HepG2 (cell line): Measurements from ENCODE around the gene CBLC. TPM values are rescaled to one million over a fixed set of nuclear protein-coding genes. Genes with fewer than 3 reads are reported as not detected.

Experiments used
- ATM ChIP-seq: fragments of 450-650 bp; IDR thresholded peaks from 2 replicates; pipeline ENCODE4 v1.7.1; 2017; ENCODE audit warnings: mild to moderate bottlenecking, borderline replicate concordance
- CREM ChIP-seq, 2 experiments: sonication (generic) in 1 of 2; formaldehyde crosslinking in 1 of 2; IDR thresholded peaks; 2 replicates each; pipeline versions ENCODE4 v1.4.0 to v1.6.1; 2016 to 2020; ENCODE audit warnings: antibody characterized with exemption in 1 of 2, mild to moderate bottlenecking in 1 of 2, missing genetic modification reagents in 1 of 2
- FOSL2 ChIP-seq: sonication (generic); formaldehyde crosslinking; IDR thresholded peaks from 2 replicates; pipeline ENCODE4 v1.4.0; 2020; ENCODE audit warnings: missing genetic modification reagents
- GFI1 ChIP-seq: sonication (generic); formaldehyde crosslinking; IDR thresholded peaks from 2 replicates; pipeline ENCODE4 v1.5.0; 2020; ENCODE audit warnings: missing genetic modification reagents, mild to moderate bottlenecking, borderline replicate concordance
- GLI4 ChIP-seq: sonication (generic); formaldehyde crosslinking; IDR thresholded peaks from 2 replicates; pipeline ENCODE4 v1.5.1; 2020; ENCODE audit warnings: missing genetic modification reagents, mild to moderate bottlenecking, moderate library complexity, borderline replicate concordance
- HOXD1 ChIP-seq: sonication (generic); formaldehyde crosslinking; IDR thresholded peaks from 2 replicates; pipeline ENCODE4 v1.5.0; 2020; ENCODE audit warnings: missing genetic modification reagents
- KMT2A ChIP-seq: sonication (generic); formaldehyde crosslinking; IDR thresholded peaks from 2 replicates; pipeline ENCODE4 v1.4.0; 2020; ENCODE audit warnings: missing genetic modification reagents
- MAZ ChIP-seq, 2 experiments: sonication (generic) in 1 of 2; formaldehyde crosslinking in 1 of 2; IDR thresholded peaks; 2 replicates each; pipeline versions ENCODE4 v1.5.0 to v1.6.1; 2012 to 2020; ENCODE audit warnings: low read depth in 2 of 2, mild to moderate bottlenecking in 2 of 2, borderline replicate concordance in 1 of 2, improper control_type of control experiment in 1 of 2, low read length in 1 of 2, missing genetic modification reagents in 1 of 2, moderate library complexity in 1 of 2
- NAIF1 ChIP-seq: sonication (generic); formaldehyde crosslinking; IDR thresholded peaks from 2 replicates; pipeline ENCODE4 v1.5.0; 2020; ENCODE audit warnings: mild to moderate bottlenecking, missing genetic modification reagents, borderline replicate concordance
- NFYB ChIP-seq: sonication (generic); formaldehyde crosslinking; IDR thresholded peaks from 2 replicates; pipeline ENCODE4 v1.4.0; 2020; ENCODE audit warnings: missing genetic modification reagents
- NR1H2 ChIP-seq: sonication (generic); formaldehyde crosslinking; IDR thresholded peaks from 2 replicates; pipeline ENCODE4 v1.8.1; 2022; ENCODE audit warnings: low read depth, missing genetic modification reagents, borderline replicate concordance
- RCOR2 ChIP-seq: IDR thresholded peaks from 2 replicates; pipeline ENCODE4 v1.6.1; 2016; ENCODE audit warnings: missing biosample characterization, missing genetic modification reagents
- SATB2 ChIP-seq: sonication (generic); formaldehyde crosslinking; IDR thresholded peaks from 2 replicates; pipeline ENCODE4 v1.5.0; 2020; ENCODE audit warnings: missing genetic modification reagents
- SP5 ChIP-seq: IDR thresholded peaks from 2 replicates; pipeline ENCODE4 v1.6.1; 2016; ENCODE audit warnings: low read depth, borderline replicate concordance
- YEATS4 ChIP-seq: sonication (generic); formaldehyde crosslinking; IDR thresholded peaks from 2 replicates; pipeline ENCODE4 v1.4.0; 2020; ENCODE audit warnings: missing genetic modification reagents, borderline replicate concordance
- ZNF24 ChIP-seq: fragments of 450-650 bp; IDR thresholded peaks from 2 replicates; pipeline ENCODE4 v1.6.1; 2017; ENCODE audit warnings: antibody characterized with exemption, mild to moderate bottlenecking
- ZNF317 ChIP-seq: sonication (generic); formaldehyde crosslinking; IDR thresholded peaks from 2 replicates; pipeline ENCODE4 v1.5.0; 2020; ENCODE audit warnings: mild to moderate bottlenecking, missing genetic modification reagents
- ZNF441 ChIP-seq: sonication (generic); formaldehyde crosslinking; IDR thresholded peaks from 2 replicates; pipeline ENCODE4 v1.7.0; 2021; ENCODE audit warnings: missing genetic modification reagents, borderline replicate concordance
- ZNF644 ChIP-seq: IDR thresholded peaks from 2 replicates; pipeline ENCODE4 v1.6.1; 2016; ENCODE audit warnings: low read depth
- polyA plus RNA-seq, 8 experiments: library from polyadenylated mRNA; depleted of rRNA in 3 of 8; stranded (reverse) in 7 of 8; unstranded in 1 of 8; fragments of >200 nt; fragmentation: Illumina TruSeq in 4 of 8; extraction: Trizol in 4 of 8; gene quantifications; 2 replicates each; pipeline versions ENCODE4 v1.2.1 to v1.2.3, GENCODE V29; 2011 to 2016; ENCODE audit warnings: low read depth in 4 of 8, missing spikeins in 1 of 8, mixed read lengths in 1 of 8; ENCODE audit not compliant: insufficient read depth in 1 of 8
- total RNA-seq, 5 experiments: library from RNA; depleted of rRNA; stranded (reverse); fragments of >200 nt; fragmentation: Illumina TruSeq; extraction: Trizol; gene quantifications; 2 replicates each; pipeline ENCODE4 v1.2.3, GENCODE V29; 2016; ENCODE audit warnings: low read depth in 1 of 5
- TF ChIP-seq, protein P1 (sequence below): sonication (generic); formaldehyde crosslinking; IDR thresholded peaks from 2 replicates; pipeline ENCODE4 v1.4.0; 2020; ENCODE audit warnings: missing genetic modification reagents, low read depth, mild to moderate bottlenecking, borderline replicate concordance
- TF ChIP-seq, protein P2 (sequence below): sonication (generic); formaldehyde crosslinking; IDR thresholded peaks from 2 replicates; pipeline ENCODE4 v1.4.0; 2020; ENCODE audit warnings: mild to moderate bottlenecking, missing genetic modification reagents, borderline replicate concordance
- TF ChIP-seq, protein P3 (sequence below): sonication (generic); formaldehyde crosslinking; IDR thresholded peaks from 2 replicates; pipeline ENCODE4 v1.8.1; 2023; ENCODE audit warnings: mild to moderate bottlenecking, moderate library complexity, missing genetic modification reagents
- TF ChIP-seq, protein P4 (sequence below): sonication (generic); formaldehyde crosslinking; IDR thresholded peaks from 2 replicates; pipeline ENCODE4 v1.5.0; 2020; ENCODE audit warnings: mild to moderate bottlenecking, missing genetic modification reagents

CBLC gene
- total and polyA plus RNA-seq, 2 of the 13 experiments (the other 11 are each of a cell fraction or from before 2014, with no cell fraction given): 1.8 to 2.6 TPM

DNA sequence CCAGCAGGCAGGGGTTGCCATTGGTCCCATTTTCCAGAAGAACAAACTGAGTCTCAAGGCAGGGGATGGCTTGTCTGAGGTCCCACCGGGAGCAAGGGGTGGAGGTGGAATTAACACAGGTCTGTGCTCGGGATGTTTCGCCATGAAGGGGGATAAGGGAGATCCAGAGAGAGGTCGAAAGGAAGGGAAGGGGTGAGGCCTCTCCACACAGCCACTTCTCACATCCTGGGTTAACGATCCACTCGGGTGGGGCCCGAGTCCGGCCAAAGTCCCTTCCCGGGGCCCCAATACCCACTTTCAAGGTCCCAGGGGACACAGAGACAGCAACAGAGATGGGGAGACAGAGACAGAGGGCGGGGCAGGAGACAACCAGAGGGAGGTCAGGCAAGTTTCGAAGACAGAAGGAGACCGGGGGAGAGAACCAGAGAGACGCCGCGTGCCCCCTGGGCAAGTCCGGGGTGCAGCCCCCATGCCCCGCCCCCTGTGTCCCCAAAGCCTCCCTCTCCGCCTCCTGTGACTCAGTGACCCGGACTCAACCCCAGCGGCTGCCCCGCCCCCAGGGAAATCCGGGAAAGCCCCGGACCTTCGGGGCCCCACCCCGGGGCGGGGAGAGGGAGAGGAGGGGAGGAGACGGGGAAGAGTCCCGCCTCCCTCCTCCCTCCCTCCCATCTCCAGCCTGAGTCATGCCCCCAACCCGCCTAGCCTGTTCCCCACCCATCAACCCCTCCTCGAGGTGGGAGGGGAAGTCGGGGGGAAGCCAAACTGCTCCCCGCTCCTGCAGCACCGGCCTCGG is 30.5 kb upstream of the CBLC start (continued):
- TF ChIP-seq ATM (no peak), NAIF1 (CRISPR knock-in tag) (no peak), YEATS4 (peak; percentile 35), NFYB (no peak), ZNF441 (CRISPR knock-in tag) (no peak), GLI4 (CRISPR knock-in tag) (no peak), GFI1 (0 out of 2 replicates have a peak, but pooled peaks have one; percentile 16), NR1H2 (CRISPR knock-in tag) (no peak), HOXD1 (no peak), MAZ (IDR thresholded peaks at IDR 0.05; ENCODE audit: borderline replicate concordance, low read depth, low read length) (peak; percentile 98), MAZ (CRISPR knock-in tag; IDR thresholded peaks at IDR 0.05; ENCODE audit: low read depth) (peak; percentile 43), ZNF24 (no peak), RCOR2 (peak; percentile 80), KMT2A (CRISPR knock-in tag) (no peak), FOSL2 (CRISPR knock-in tag) (peak; percentile 86), ZNF317 (CRISPR knock-in tag) (0 out of 2 replicates have a peak, but pooled peaks have one; percentile 41), ZNF644 (0 out of 2 replicates have a peak, but pooled peaks have one; percentile 14), CREM (IDR thresholded peaks at IDR 0.05) (0 out of 2 replicates have a peak, but pooled peaks have one; percentile 31), CREM (CRISPR knock-in tag; IDR thresholded peaks at IDR 0.05) (no peak), SATB2 (CRISPR knock-in tag) (no peak), SP5 (CRISPR knock-in tag) (peak; percentile 98)
- TF ChIP-seq, protein P1, sequence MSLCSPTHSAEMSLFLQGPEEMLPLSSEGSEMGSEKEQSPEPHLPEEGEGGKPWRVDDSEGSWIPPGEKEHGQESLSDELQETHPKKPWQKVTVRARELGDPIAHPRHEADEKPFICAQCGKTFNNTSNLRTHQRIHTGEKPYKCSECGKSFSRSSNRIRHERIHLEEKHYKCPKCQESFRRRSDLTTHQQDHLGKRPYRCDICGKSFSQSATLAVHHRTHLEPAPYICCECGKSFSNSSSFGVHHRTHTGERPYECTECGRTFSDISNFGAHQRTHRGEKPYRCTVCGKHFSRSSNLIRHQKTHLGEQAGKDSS: peak; percentile 66; the same call in 1 of the 2 replicates
- TF ChIP-seq, protein P2, sequence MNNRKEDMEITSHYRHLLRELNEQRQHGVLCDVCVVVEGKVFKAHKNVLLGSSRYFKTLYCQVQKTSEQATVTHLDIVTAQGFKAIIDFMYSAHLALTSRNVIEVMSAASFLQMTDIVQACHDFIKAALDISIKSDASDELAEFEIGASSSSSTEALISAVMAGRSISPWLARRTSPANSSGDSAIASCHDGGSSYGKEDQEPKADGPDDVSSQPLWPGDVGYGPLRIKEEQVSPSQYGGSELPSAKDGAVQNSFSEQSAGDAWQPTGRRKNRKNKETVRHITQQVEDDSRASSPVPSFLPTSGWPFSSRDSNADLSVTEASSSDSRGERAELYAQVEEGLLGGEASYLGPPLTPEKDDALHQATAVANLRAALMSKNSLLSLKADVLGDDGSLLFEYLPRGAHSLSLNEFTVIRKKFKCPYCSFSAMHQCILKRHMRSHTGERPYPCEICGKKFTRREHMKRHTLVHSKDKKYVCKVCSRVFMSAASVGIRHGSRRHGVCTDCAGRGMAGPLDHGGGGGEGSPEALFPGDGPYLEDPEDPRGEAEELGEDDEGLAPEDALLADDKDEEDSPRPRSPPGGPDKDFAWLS: peak; percentile 26; the same call in 1 of the 2 replicates
- TF ChIP-seq, protein P3, sequence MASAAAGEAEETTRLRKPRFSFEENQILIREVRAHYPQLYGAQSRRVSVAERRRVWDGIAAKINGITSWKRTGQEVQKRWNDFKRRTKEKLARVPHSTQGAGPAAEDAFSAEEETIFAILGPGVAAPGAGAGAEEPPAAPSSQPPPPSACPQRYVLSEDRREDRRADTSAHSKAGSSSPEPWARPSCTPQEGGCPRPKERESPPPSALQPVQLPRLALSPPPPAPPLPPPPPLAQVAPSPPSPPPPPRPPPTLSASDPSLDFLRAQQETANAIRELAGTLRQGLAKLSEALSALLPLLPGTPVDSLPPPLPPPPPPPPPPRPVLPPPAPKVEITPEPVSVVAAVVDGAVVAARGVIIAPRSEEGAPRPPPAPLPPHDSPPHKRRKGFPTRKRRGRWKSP (CRISPR knock-in tag): no peak
- TF ChIP-seq, protein P4, sequence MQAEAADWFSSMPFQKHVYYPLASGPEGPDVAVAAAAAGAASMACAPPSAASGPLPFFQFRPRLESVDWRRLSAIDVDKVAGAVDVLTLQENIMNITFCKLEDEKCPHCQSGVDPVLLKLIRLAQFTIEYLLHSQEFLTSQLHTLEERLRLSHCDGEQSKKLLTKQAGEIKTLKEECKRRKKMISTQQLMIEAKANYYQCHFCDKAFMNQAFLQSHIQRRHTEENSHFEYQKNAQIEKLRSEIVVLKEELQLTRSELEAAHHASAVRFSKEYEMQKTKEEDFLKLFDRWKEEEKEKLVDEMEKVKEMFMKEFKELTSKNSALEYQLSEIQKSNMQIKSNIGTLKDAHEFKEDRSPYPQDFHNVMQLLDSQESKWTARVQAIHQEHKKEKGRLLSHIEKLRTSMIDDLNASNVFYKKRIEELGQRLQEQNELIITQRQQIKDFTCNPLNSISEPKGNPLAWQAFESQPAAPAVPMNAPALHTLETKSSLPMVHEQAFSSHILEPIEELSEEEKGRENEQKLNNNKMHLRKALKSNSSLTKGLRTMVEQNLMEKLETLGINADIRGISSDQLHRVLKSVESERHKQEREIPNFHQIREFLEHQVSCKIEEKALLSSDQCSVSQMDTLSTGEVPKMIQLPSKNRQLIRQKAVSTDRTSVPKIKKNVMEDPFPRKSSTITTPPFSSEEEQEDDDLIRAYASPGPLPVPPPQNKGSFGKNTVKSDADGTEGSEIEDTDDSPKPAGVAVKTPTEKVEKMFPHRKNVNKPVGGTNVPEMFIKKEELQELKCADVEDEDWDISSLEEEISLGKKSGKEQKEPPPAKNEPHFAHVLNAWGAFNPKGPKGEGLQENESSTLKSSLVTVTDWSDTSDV (CRISPR knock-in tag): no peak
